Measurements from ENCODE around the gene RLBP1. TPM values are rescaled to one million over a fixed set of nuclear protein-coding genes. Genes with fewer than 3 reads are reported as not detected.
A peak's percentile ranks its signal among the peaks of the same experiment; 100 is the strongest.

The RLBP1 gene
- total and polyA plus RNA-seq, 9 of the 15 experiments (the other 6 are each of a cell fraction or from before 2014, with no cell fraction given) = 0.05 TPM; not detected in 8

DNA sequence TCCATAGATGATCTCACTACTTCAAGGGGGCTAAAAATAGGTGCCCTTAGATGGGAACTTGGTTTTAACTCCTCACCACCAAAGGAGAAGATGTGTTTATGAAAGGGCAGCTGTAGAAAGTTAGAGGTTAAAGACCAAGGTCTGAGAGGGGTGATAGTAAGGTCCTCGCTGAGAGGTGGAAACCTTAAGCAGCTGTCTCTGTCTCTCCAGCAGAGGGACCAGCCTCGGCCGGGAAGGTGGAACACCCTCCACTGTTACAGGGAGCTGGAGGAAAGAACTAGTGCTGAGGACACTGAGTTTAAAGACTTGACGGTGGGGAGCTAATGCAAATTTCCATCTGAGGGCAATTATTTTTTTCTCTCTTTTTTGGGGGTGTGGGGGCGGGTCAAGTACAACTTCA, 8.9 kb upstream of the RLBP1 start:
- Histone ChIP-seq H3K4me1 (replicated peaks in 1 of 2; ENCODE audit: control insufficient read depth in 2 of 2, insufficient read depth in 2 of 2, low read length in 2 of 2) (peaks cover 12 to 20% of the 10 kb centered on the region in 2 experiments; a peak in 4 of 5 replicates), H3K4me3 (no peak overlapping the region), H3K9me3 (replicated peaks; ENCODE audit: control insufficient read depth, insufficient read depth, low read depth, low read length) (no peaks in the 10 kb centered on the region), H2AFZ (ENCODE audit: low read depth, low read length) (peak overlapping the region; percentile 64), H3K27me3 (ENCODE audit: control insufficient read depth in 2 of 2, insufficient read depth in 2 of 2, low read length in 2 of 2) (no peaks in the 10 kb centered on the region), H3K9ac (ENCODE audit: insufficient read depth in 1 of 2, low read depth in 2 of 2, low read length in 2 of 2) (no peak overlapping the region), H3K79me2 (ENCODE audit: control insufficient read depth, insufficient read depth, low read length) (no peaks in the 10 kb centered on the region), H4K20me1 (replicated peaks; ENCODE audit: control insufficient read depth, insufficient read depth, low read length) (no peaks in the 10 kb centered on the region), H3K4me2 (ENCODE audit: insufficient read depth, low read length) (no peak overlapping the region), H3K27ac (ENCODE audit: extremely low read depth, low read depth, low read length) (no peak overlapping the region), H3K36me3 (ENCODE audit: control insufficient read depth, insufficient read depth, low read length) (no peaks in the 10 kb centered on the region), H3K9me1 (ENCODE audit: control insufficient read depth, insufficient read depth, low read length) (no peaks in the 10 kb centered on the region)
- 5% methylated on average over 5 of the region's 5 CpGs for WGBS (ENCODE audit: insufficient coverage, low coverage, missing lambda C conversion rate)
- no TSS peak for BruUV-seq (replicated peaks)
- POLR2A ChIA-PET = interaction anchor here (0.7 to 2.0 kb wide), 3 partner anchors 12 to 14 kb away, joined by 3 to 12 read pairs (median 3); partner anchors contain the start of gene FANCI
- CTCF ChIA-PET (ENCODE audit: low intra/inter-chr PET ratio) = no interaction called here
- in situ Hi-C loops (cut with MboI) (no loop called here), intact Hi-C loops (cut with micrococcal nuclease) (no loop called here)
- ATAC-seq (peak; percentile 86), FAIRE-seq (peak; percentile 65), DNase-seq (ENCODE audit: extremely low read depth in 1 of 4, low spot score in 3 of 4) (peak in 3 of 4 experiments; percentile 40 to 62 (median 59))
- no peak for TF ChIP-seq CREB3 (tag; conservative IDR thresholded peaks at IDR 0.05; ENCODE audit: low read depth)
- TF ChIP-seq, protein P1, sequence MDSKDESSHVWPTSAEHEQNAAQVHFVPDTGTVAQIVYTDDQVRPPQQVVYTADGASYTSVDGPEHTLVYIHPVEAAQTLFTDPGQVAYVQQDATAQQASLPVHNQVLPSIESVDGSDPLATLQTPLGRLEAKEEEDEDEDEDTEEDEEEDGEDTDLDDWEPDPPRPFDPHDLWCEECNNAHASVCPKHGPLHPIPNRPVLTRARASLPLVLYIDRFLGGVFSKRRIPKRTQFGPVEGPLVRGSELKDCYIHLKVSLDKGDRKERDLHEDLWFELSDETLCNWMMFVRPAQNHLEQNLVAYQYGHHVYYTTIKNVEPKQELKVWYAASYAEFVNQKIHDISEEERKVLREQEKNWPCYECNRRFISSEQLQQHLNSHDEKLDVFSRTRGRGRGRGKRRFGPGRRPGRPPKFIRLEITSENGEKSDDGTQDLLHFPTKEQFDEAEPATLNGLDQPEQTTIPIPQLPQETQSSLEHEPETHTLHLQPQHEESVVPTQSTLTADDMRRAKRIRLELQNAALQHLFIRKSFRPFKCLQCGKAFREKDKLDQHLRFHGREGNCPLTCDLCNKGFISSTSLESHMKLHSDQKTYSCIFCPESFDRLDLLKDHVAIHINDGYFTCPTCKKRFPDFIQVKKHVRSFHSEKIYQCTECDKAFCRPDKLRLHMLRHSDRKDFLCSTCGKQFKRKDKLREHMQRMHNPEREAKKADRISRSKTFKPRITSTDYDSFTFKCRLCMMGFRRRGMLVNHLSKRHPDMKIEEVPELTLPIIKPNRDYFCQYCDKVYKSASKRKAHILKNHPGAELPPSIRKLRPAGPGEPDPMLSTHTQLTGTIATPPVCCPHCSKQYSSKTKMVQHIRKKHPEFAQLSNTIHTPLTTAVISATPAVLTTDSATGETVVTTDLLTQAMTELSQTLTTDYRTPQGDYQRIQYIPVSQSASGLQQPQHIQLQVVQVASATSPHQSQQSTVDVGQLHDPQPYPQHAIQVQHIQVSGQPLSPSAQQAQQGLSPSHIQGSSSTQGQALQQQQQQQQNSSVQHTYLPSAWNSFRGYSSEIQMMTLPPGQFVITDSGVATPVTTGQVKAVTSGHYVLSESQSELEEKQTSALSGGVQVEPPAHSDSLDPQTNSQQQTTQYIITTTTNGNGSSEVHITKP (IDR thresholded peaks at IDR 0.05; ENCODE audit: partially characterized antibody) = peak; percentile 36
- TF ChIP-seq PHF8 (IDR thresholded peaks at IDR 0.05; ENCODE audit: borderline replicate concordance, low read length) = no peak
- TF ChIP-seq, protein P2, sequence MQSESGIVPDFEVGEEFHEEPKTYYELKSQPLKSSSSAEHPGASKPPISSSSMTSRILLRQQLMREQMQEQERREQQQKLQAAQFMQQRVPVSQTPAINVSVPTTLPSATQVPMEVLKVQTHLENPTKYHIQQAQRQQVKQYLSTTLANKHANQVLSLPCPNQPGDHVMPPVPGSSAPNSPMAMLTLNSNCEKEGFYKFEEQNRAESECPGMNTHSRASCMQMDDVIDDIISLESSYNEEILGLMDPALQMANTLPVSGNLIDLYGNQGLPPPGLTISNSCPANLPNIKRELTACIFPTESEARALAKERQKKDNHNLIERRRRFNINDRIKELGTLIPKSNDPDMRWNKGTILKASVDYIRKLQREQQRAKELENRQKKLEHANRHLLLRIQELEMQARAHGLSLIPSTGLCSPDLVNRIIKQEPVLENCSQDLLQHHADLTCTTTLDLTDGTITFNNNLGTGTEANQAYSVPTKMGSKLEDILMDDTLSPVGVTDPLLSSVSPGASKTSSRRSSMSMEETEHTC (IDR thresholded peaks at IDR 0.05) = no peak
- no peak for TF ChIP-seq KLF6 (CRISPR knock-in tag; IDR thresholded peaks at IDR 0.05; ENCODE audit: borderline replicate concordance)
- TF ChIP-seq ZNF12 (CRISPR knock-in tag; IDR thresholded peaks at IDR 0.05) = no peak
- TF ChIP-seq MTA3 (IDR thresholded peaks at IDR 0.05; ENCODE audit: borderline replicate concordance) = no peak
- no peak for TF ChIP-seq GTF2A2 (tag; IDR thresholded peaks at IDR 0.05)
- no peak for TF ChIP-seq ZNF133 (CRISPR knock-in tag; IDR thresholded peaks at IDR 0.05)
- TF ChIP-seq, protein P3, sequence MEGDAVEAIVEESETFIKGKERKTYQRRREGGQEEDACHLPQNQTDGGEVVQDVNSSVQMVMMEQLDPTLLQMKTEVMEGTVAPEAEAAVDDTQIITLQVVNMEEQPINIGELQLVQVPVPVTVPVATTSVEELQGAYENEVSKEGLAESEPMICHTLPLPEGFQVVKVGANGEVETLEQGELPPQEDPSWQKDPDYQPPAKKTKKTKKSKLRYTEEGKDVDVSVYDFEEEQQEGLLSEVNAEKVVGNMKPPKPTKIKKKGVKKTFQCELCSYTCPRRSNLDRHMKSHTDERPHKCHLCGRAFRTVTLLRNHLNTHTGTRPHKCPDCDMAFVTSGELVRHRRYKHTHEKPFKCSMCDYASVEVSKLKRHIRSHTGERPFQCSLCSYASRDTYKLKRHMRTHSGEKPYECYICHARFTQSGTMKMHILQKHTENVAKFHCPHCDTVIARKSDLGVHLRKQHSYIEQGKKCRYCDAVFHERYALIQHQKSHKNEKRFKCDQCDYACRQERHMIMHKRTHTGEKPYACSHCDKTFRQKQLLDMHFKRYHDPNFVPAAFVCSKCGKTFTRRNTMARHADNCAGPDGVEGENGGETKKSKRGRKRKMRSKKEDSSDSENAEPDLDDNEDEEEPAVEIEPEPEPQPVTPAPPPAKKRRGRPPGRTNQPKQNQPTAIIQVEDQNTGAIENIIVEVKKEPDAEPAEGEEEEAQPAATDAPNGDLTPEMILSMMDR (IDR thresholded peaks at IDR 0.05 in 2 of 3, conservative IDR thresholded peaks at IDR 0.05 in 1 of 3; ENCODE audit: insufficient read depth in 2 of 3, low read depth in 1 of 3, low read length in 3 of 3) = peak; percentile 32 to 51 (median 46); a peak in 4 of 6 replicates

Data from K562 (cell line).